Activated naive CD4-positive, alpha-beta T cell treated with anti-CD3 and anti-CD28 coated beads, Interleukin-2, amount 50 U/mL, for 72 hours (primary cell): ENCODE results near the gene C1QTNF4. TPM values are rescaled to one million over a fixed set of nuclear protein-coding genes. Genes with fewer than 3 reads are reported as not detected.
"Not testable (repeated sequence)": the region's sequence is repeated elsewhere in the genome, so short reads cannot be mapped to it uniquely, and the experiment has no call there.

ENCODE experiments used
- ATAC-seq, 2 donors: fragments of 150-1000 bp; cut with Tn5 transposase; 2 replicates each; pipeline ENCODE4 v1.10.0; 2021; ENCODE audit warnings: mild to moderate bottlenecking in 2 of 2, moderate library complexity in 2 of 2
- DNase-seq, 2 donors: peaks; one replicate each; pipeline ENCODE4 v3.0.0; 2021 to 2022; ENCODE audit warnings: low spot score in 2 of 2
- H3K27ac Mint-ChIP-seq, 2 donors: one replicate each; pipeline ENCODE4 v1.8.0; 2022; ENCODE audit warnings: mild to moderate bottlenecking in 2 of 2, mixed read lengths in 2 of 2
- H3K36me3 Mint-ChIP-seq, 2 donors: one replicate each; pipeline ENCODE4 v1.8.0; 2022; ENCODE audit warnings: mixed read lengths in 2 of 2
- H3K9me3 Mint-ChIP-seq, 2 donors: one replicate each; pipeline ENCODE4 v1.8.0; 2022; ENCODE audit warnings: mixed read lengths in 2 of 2
- total RNA-seq, 2 donors: library from RNA; stranded (reverse); gene quantifications; one replicate each; pipeline ENCODE4 v1.2.3, GENCODE V29; 2022

C1QTNF4 gene
- total RNA-seq, 2 donors from 2014 or later: 0.49 to 1.2 TPM

DNA sequence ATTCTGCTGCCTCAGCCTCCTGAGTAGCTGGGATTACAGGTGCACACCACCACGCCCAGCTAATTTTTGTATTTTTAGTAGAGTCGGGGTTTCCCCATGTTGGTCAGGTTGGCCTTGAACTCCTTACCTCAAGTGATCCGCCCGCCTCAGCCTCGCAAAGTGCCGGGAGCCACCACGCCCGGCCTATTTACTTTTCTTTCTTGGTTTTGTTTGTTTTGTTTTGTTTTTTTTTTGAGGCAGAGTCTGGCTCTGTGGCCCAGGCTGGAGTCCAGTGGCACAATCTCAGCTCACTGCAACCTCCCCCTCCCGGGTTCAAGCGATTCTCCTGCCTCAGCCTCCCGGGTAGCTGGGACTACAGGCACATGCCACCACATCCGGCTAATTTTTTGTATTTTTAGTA lies 37.2 kb downstream of the C1QTNF4 start:
- not testable (repeated sequence) for DNase-seq, H3K27ac Mint-ChIP-seq, H3K36me3 Mint-ChIP-seq

DNA sequence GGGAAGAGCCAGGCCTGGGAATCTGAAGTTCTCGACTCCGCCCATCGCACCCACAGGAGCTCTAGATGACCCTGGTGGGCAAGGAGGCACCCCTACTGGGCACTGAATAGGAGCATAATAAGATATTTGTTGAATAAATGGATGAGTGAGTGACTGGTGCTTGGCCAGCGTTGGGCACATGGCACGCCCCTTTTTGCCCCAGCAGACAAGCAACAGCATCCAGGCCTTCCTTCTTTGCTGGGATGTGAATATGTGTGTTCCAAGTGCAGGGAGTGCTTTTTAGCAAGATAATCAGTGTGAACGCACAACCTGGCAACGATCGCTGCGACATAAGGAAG lies 40.8 kb downstream of the C1QTNF4 start:
- H3K9me3 Mint-ChIP-seq: no peaks in the 10 kb centered on the region
- peaks cover 18 to 30% of the 10 kb centered on the region in 2 donors for H3K36me3 Mint-ChIP-seq
- H3K27ac Mint-ChIP-seq: peak overlapping the region in 1 of 2 donors; percentile 97
- ATAC-seq: peak; percentile 21 to 45
- no peak for DNase-seq

More for the DNA sequence above, 37.2 kb downstream of the C1QTNF4 start:
- not testable (repeated sequence) for H3K9me3 Mint-ChIP-seq, ATAC-seq

DNA sequence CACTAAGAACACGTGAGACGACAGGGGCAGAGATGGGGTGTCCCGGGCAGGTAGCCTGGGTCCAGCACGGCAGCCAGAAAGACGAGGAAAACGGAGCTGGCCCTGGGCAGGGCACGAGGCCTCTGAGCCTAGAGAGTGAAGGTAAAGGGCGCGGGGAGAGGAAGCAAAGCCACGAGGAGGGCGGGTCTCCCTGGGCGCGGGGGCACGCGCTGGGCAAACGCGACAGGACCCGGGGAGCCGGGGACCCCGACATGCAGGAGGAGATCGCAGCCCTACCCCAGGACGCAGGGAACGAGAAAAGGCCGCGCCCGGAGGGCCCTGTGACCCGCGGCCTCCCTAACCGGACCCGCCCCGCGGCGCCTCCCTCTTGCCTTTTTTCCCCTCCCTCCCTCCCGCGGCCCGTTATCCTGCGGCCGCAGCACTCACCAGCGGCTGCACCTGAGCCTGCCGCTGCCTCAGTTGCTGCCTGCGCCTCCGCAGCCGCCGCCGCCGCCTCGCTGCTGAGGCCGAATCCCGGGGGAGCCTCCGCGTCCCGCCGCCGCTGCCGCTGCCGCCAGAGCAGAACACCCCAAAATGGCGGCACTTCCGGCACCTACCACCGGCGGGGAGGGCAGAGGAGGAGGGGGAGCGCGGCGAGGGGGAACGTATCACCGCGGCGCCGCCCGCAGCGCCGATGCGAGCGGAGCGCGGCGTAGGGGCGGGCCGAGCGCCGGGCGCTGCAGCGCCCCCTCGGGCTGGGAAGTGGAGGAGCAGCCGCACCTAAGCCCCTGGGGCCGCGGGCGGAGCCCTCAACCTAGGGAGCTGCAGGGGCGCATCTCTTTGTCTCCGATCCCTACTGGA lies 41.4 kb downstream of the C1QTNF4 start, which contains the start of gene CELF1:
CELF1 (minus strand) TSS at position 567 of the 840 bp plus-strand sequence. CDS start 53,609 bp downstream, outside the sequence.
- peaks cover 18 to 30% of the 10 kb centered on the region in 2 donors for H3K36me3 Mint-ChIP-seq
- peak within 1 kb of the TSS; percentile 97 to 100 for H3K27ac Mint-ChIP-seq
- no peaks in the 10 kb centered on the region for H3K9me3 Mint-ChIP-seq
- peak; percentile 93 for DNase-seq
- ATAC-seq: peak; percentile 95 to 97

DNA sequence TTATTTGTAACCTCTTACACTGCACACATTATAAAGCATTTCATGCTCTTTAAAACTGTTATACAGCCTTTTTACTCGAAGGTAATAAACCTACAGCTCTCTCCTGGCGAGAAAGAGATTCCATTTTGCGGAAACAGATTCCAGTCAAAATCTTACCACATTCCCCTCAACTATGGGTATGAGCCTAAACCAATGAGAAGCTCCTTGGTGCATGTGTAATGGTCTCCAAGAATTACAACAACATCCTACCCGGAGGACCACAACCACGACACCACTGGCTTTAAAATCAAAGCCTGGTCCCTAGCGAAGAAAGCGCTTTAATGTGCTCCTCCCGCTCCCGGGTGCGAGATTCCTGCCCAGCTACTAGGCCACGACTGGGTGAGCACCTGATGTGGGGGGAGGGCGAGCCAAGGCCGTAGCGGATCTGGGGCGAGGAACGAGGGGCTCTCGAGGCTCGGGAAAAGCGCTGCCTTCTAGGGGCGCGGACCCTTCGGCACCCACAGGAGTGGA lies 42.1 kb downstream of the C1QTNF4 start:
- DNase-seq (peak in 1 of 2 donors; percentile 57), ATAC-seq (peak; percentile 5 to 32)
- Mint-ChIP-seq H3K27ac (peak overlapping the region; percentile 97 to 100), H3K9me3 (no peaks in the 10 kb centered on the region), H3K36me3 (peaks cover 18 to 33% of the 10 kb centered on the region in 2 donors)

DNA sequence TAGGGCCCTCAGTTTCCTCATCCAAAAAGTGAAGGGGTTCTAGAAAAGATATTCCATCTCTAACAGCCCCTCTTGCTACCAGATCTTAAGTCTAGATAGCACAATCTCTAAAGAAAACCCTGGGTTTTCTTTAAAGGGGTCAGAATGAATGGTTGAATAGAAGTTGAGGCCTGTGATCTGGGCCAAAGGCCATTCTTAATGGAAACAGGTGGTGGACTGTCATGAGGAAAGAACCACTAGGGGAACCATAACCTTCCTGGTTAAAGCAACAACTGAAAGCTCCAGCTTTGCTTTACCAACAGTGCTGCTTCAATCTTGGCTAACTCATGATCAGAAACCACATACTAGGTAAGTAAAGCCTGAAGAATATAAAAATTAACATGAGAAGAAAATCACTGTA lies 43.1 kb downstream of the C1QTNF4 start:
- Mint-ChIP-seq H3K27ac (peak overlapping the region; percentile 97 to 100), H3K9me3 (no peaks in the 10 kb centered on the region), H3K36me3 (peaks cover 18 to 36% of the 10 kb centered on the region in 2 donors)
- no peak for DNase-seq
- ATAC-seq: no peak

DNA sequence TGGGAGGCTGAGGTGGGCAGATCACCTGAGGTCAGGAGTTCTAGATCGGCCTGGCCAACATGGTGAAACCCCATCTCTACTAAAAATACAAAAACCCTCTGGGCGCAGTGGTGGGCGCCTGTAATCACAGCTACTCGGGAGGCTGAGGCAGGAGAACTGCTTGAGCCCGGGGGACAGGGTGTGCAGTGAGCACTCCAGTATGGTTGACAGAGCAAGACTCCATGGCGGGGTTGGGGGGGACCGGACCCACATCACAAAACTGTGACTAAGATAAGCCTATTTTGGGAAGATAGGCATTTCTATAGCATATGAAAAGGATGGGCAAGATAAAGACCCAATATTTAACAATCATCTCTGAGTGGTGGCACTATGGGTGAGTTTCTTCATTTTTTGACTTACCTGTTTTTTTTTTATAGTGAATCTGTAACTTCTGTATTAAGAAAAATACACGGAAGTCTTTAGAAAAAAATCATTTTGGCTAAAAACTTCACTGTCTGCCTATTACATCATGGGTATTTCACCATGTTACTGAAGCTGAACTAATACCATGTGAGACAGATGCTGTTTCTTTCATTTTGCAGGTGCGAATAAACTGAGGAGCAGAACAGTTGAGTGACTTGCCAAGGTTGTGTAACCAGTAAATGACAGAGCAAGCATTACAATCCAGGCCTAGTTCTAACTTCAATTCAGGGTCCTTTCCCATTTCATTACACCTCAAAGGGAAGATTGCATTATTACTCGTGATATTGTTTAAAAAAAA lies 43.7 kb downstream of the C1QTNF4 start:
- peaks cover 18 to 36% of the 10 kb centered on the region in 2 donors for H3K36me3 Mint-ChIP-seq
- ATAC-seq: no peak
- peak overlapping the region; percentile 66 to 97 for H3K27ac Mint-ChIP-seq
- H3K9me3 Mint-ChIP-seq: no peaks in the 10 kb centered on the region
- no peak for DNase-seq

DNA sequence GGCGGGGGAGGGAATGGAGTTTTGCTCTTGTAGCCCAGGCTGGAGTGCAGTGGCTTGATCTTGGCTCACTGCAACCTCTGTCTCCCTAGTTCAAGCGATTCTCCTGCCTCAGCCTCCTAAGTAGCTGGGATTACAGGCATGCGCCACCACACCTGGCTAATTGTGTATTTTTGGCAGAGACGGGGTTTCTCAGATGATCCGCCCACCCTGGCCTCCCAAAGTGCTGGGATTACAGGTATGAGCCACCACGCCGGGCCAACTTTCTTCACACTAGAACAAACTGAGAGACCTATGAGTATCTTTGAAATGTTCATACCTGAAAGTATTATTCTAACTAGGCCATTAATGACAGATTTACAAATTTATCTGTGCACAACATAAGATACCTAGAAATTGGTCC lies 47.9 kb downstream of the C1QTNF4 start:
- not testable (repeated sequence) for ATAC-seq, H3K9me3 Mint-ChIP-seq, DNase-seq
- peak overlapping the region in 1 of 2 donors; percentile 36 for H3K27ac Mint-ChIP-seq
- H3K36me3 Mint-ChIP-seq: peaks cover 7 to 25% of the 10 kb centered on the region in 2 donors

DNA sequence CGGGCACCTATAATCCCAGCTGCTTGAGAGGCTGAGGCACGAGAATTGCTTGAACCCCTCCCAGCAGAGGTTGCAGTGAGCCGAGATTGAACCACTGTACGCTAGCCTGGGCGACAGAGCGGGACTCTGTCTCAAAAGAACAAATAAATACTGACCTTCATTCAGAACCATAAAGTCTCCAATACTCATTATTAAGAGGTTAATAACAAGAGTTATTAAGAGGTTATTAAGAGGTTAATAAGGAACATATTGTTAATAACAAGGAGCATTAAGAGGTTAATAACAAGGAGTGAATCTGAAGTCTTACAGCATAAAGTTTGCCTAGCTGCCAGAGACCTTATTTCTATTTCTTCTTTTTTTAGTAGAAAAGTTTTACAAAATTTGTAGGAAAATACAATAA lies 48.9 kb downstream of the C1QTNF4 start:
- Mint-ChIP-seq H3K36me3 (peaks cover 0 to 15% of the 10 kb centered on the region in 2 donors), H3K27ac (no peak overlapping the region), H3K9me3 (no peaks in the 10 kb centered on the region)
- no peak for DNase-seq
- ATAC-seq: no peak

DNA sequence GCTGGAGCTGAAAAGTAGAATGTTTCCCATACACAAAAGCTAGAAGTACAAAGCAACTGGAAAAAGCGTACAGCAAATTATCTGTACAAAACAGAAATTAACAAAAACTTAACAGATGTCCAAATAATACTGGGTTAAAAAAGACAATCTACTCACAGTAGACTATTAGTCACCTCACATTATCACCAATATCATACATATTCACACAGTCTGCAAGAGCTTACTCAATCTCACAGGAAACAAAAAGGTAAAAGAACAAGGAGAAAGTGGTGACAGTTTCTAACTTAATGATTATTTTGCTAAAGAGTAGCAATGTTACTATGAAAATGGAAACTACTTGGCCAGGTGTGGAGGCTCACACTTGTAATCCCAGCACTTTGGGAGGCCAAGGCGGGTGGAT lies 53.1 kb downstream of the C1QTNF4 start:
- Mint-ChIP-seq H3K9me3 (peaks cover 0 to 4% of the 10 kb centered on the region in 2 donors), H3K27ac (peak overlapping the region; percentile 93 to 96), H3K36me3 (peaks cover 5 to 11% of the 10 kb centered on the region in 2 donors)
- DNase-seq (no peak), ATAC-seq (peak; percentile 38 to 55)

DNA sequence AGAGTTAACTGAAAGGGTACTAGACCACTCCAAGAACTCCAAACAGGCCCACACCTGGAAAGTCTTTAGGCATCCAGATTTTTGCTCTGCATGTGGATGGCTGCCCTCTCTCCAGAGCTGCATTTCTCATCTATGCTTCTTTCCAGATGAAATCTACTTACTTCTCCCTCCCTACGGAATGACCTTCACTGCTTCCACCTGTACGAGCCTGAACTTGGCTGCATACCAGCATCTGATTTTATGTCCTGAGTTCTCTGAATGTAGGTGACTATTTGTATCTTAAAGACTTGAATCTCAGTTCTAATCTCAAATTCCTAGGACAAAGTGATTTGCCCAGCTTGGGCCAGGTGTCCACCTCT lies 54.6 kb downstream of the C1QTNF4 start:
- peaks cover 5 to 11% of the 10 kb centered on the region in 2 donors for H3K36me3 Mint-ChIP-seq
- ATAC-seq: no peak
- H3K27ac Mint-ChIP-seq: peak overlapping the region; percentile 88 to 93
- H3K9me3 Mint-ChIP-seq: peaks cover 0 to 4% of the 10 kb centered on the region in 2 donors
- DNase-seq: no peak

Other genes with a start within 250 kb of the C1QTNF4 start
- not detected for gene MYBPC3, start 241.7 kb downstream of the C1QTNF4 start, total RNA-seq
- gene SPI1, start 215.9 kb downstream of the C1QTNF4 start, total RNA-seq: under 1 TPM in 1 of 2 donors, not detected in 1; 0.20 TPM
- gene SLC39A13, start 185.8 kb downstream of the C1QTNF4 start, total RNA-seq: 10 to 100 TPM; 11.9 to 15.2 TPM
- 100 to 1,000 TPM; 126 to 134 TPM for gene PSMC3, start 168.0 kb downstream of the C1QTNF4 start, total RNA-seq
- under 1 TPM in 1 of 2 donors, not detected in 1; 0.62 TPM for gene RAPSN, start 145.3 kb downstream of the C1QTNF4 start, total RNA-seq
- 100 to 1,000 TPM; 105 to 128 TPM for gene CELF1, start 41.3 kb downstream of the C1QTNF4 start, total RNA-seq
- gene PTPMT1, start 28.8 kb downstream of the C1QTNF4 start, total RNA-seq: 10 to 100 TPM; 20.4 to 37.5 TPM
- 10 to 100 TPM; 22.1 to 25.4 TPM for gene KBTBD4, start 15.4 kb downstream of the C1QTNF4 start, total RNA-seq
- gene NDUFS3, start 15.3 kb downstream of the C1QTNF4 start, total RNA-seq: 100 to 1,000 TPM; 128 to 158 TPM
- gene FAM180B, start 7.7 kb downstream of the C1QTNF4 start, total RNA-seq: under 1 TPM in 1 of 2 donors, not detected in 1; 0.18 TPM
- 100 to 1,000 TPM; 103 to 134 TPM for gene MTCH2, start 48.1 kb upstream of the C1QTNF4 start, total RNA-seq
- 1 to 10 TPM; 4.3 to 6.0 TPM for gene AGBL2, start 121.0 kb upstream of the C1QTNF4 start, total RNA-seq
- 100 to 1,000 TPM; 130 to 147 TPM for gene FNBP4, start 172.9 kb upstream of the C1QTNF4 start, total RNA-seq